HepG2 (cell line): ENCODE data around the gene BAZ1B. TPM values are rescaled to one million over a fixed set of nuclear protein-coding genes. Genes with fewer than 3 reads are reported as not detected.

Source experiments
- ELF3 ChIP-seq: IDR thresholded peaks from 2 replicates; pipeline ENCODE4 v1.6.1; 2016; ENCODE audit warnings: missing genetic modification reagents, missing compliant biosample characterization
- GTF3A ChIP-seq: sonication (generic); formaldehyde crosslinking; conservative IDR thresholded peaks from 2 replicates; pipeline ENCODE4 v1.4.0; 2020; ENCODE audit warnings: mild to moderate bottlenecking, missing genetic modification reagents
- MAFK ChIP-seq, 2 experiments: IDR thresholded peaks in 1 of 2; conservative IDR thresholded peaks in 1 of 2; 2 replicates each; pipeline ENCODE4 v1.6.1; 2011; ENCODE audit warnings: improper control_type of control experiment in 2 of 2, low read length in 2 of 2
- MED1 ChIP-seq: sonication (generic); formaldehyde crosslinking; IDR thresholded peaks from 2 replicates; pipeline ENCODE4 v1.4.0; 2020; ENCODE audit warnings: missing genetic modification reagents
- MTA3 ChIP-seq: sonication (generic); formaldehyde crosslinking; IDR thresholded peaks from 2 replicates; pipeline ENCODE4 v1.4.0; 2020; ENCODE audit warnings: missing genetic modification reagents
- NFKB2 ChIP-seq: sonication (generic); formaldehyde crosslinking; IDR thresholded peaks from 2 replicates; pipeline ENCODE4 v1.4.0; 2020; ENCODE audit warnings: missing genetic modification reagents, borderline replicate concordance
- PITX1 ChIP-seq: sonication (generic); formaldehyde crosslinking; IDR thresholded peaks from 2 replicates; pipeline ENCODE4 v1.5.1; 2020; ENCODE audit warnings: mild to moderate bottlenecking, missing genetic modification reagents
- RNF2 ChIP-seq: fragments of 450-650 bp; conservative IDR thresholded peaks from 2 replicates; pipeline ENCODE4 v1.6.1; 2016; ENCODE audit warnings: low read depth
- SRF ChIP-seq: IDR thresholded peaks from 2 replicates; pipeline ENCODE4 v1.6.1; 2011; ENCODE audit warnings: mild to moderate bottlenecking, low read depth, low read length, moderate library complexity
- SRSF4 ChIP-seq: fragments of 200-400 bp; formaldehyde crosslinking; IDR thresholded peaks from one replicate; pipeline ENCODE4 v1.6.1; 2018; ENCODE audit warnings: mild to moderate bottlenecking, low read depth, low read length, moderate library complexity; ENCODE audit not compliant: poor library complexity, severe bottlenecking
- TBL1XR1 ChIP-seq: fragments of 150-350 bp; IDR thresholded peaks from 2 replicates; pipeline ENCODE4 v1.6.1; 2014; ENCODE audit warnings: borderline replicate concordance, low read length; ENCODE audit not compliant: partially characterized antibody
- ZMAT3 ChIP-seq: sonication (generic); formaldehyde crosslinking; conservative IDR thresholded peaks from 2 replicates; pipeline ENCODE4 v1.7.0; 2021; ENCODE audit warnings: missing genetic modification reagents
- ZNF121 ChIP-seq: sonication (generic); formaldehyde crosslinking; IDR thresholded peaks from 2 replicates; pipeline ENCODE4 v1.5.0; 2020; ENCODE audit warnings: mild to moderate bottlenecking, missing genetic modification reagents
- ZNF124 ChIP-seq: sonication (generic); formaldehyde crosslinking; IDR thresholded peaks from 2 replicates; pipeline ENCODE4 v1.4.0; 2020; ENCODE audit warnings: missing genetic modification reagents
- ZNF547 ChIP-seq: sonication (generic); formaldehyde crosslinking; IDR thresholded peaks from 2 replicates; pipeline ENCODE4 v1.5.1; 2020; ENCODE audit warnings: mild to moderate bottlenecking, missing genetic modification reagents
- ZNF607 ChIP-seq: sonication (generic); formaldehyde crosslinking; IDR thresholded peaks from 2 replicates; pipeline ENCODE4 v1.5.1; 2020; ENCODE audit warnings: missing genetic modification reagents, mild to moderate bottlenecking, borderline replicate concordance
- ZSCAN12 ChIP-seq: sonication (generic); formaldehyde crosslinking; IDR thresholded peaks from 2 replicates; pipeline ENCODE4 v1.9.0; 2021; ENCODE audit warnings: mild to moderate bottlenecking, missing genetic modification reagents
- polyA plus RNA-seq, 8 experiments: library from polyadenylated mRNA; depleted of rRNA in 3 of 8; stranded (reverse) in 7 of 8; unstranded in 1 of 8; fragments of >200 nt; fragmentation: Illumina TruSeq in 4 of 8; extraction: Trizol in 4 of 8; gene quantifications; 2 replicates each; pipeline versions ENCODE4 v1.2.1 to v1.2.3, GENCODE V29; 2011 to 2016; ENCODE audit warnings: low read depth in 4 of 8, missing spikeins in 1 of 8, mixed read lengths in 1 of 8; ENCODE audit not compliant: insufficient read depth in 1 of 8
- total RNA-seq, 5 experiments: library from RNA; depleted of rRNA; stranded (reverse); fragments of >200 nt; fragmentation: Illumina TruSeq; extraction: Trizol; gene quantifications; 2 replicates each; pipeline ENCODE4 v1.2.3, GENCODE V29; 2016; ENCODE audit warnings: low read depth in 1 of 5
- TF ChIP-seq, protein P1 (sequence below), 2 experiments: fragments of 450-650 bp in 1 of 2; sonication (generic) in 1 of 2; formaldehyde crosslinking in 1 of 2; IDR thresholded peaks; 2 replicates each; pipeline versions ENCODE4 v1.6.1 to v1.8.0; 2016 to 2022; ENCODE audit warnings: antibody characterized with exemption in 1 of 2, mild to moderate bottlenecking in 1 of 2, missing genetic modification reagents in 1 of 2
- TF ChIP-seq, protein P2 (sequence below): sonication (generic); formaldehyde crosslinking; conservative IDR thresholded peaks from 2 replicates; pipeline ENCODE4 v1.8.1; 2023; ENCODE audit warnings: missing genetic modification reagents

The BAZ1B gene
- total and polyA plus RNA-seq, 2 of the 13 experiments (the other 11 are each of a cell fraction or from before 2014, with no cell fraction given), result 18.6 to 69.4 TPM

- TF ChIP-seq, protein P1, sequence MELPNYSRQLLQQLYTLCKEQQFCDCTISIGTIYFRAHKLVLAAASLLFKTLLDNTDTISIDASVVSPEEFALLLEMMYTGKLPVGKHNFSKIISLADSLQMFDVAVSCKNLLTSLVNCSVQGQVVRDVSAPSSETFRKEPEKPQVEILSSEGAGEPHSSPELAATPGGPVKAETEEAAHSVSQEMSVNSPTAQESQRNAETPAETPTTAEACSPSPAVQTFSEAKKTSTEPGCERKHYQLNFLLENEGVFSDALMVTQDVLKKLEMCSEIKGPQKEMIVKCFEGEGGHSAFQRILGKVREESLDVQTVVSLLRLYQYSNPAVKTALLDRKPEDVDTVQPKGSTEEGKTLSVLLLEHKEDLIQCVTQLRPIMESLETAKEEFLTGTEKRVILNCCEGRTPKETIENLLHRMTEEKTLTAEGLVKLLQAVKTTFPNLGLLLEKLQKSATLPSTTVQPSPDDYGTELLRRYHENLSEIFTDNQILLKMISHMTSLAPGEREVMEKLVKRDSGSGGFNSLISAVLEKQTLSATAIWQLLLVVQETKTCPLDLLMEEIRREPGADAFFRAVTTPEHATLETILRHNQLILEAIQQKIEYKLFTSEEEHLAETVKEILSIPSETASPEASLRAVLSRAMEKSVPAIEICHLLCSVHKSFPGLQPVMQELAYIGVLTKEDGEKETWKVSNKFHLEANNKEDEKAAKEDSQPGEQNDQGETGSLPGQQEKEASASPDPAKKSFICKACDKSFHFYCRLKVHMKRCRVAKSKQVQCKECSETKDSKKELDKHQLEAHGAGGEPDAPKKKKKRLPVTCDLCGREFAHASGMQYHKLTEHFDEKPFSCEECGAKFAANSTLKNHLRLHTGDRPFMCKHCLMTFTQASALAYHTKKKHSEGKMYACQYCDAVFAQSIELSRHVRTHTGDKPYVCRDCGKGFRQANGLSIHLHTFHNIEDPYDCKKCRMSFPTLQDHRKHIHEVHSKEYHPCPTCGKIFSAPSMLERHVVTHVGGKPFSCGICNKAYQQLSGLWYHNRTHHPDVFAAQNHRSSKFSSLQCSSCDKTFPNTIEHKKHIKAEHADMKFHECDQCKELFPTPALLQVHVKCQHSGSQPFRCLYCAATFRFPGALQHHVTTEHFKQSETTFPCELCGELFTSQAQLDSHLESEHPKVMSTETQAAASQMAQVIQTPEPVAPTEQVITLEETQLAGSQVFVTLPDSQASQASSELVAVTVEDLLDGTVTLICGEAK (IDR thresholded peaks at IDR 0.05), result no peak
- TF ChIP-seq, protein P1 (CRISPR knock-in tag; IDR thresholded peaks at IDR 0.05), result peak; percentile 29; the same call in 1 of the 2 replicates
- TF ChIP-seq ZNF121 (CRISPR knock-in tag) (no peak), MAFK (conservative IDR thresholded peaks at IDR 0.05 in 1 of 2, IDR thresholded peaks at IDR 0.05 in 1 of 2; ENCODE audit: low read length in 2 of 2) (no peak), SRSF4 (no peak), MED1 (CRISPR knock-in tag) (peak; percentile 69), GTF3A (CRISPR knock-in tag) (no peak), ZSCAN12 (no peak), ELF3 (CRISPR knock-in tag) (peak; percentile 62), SRF (0 out of 2 replicates have a peak, but pooled peaks have one; percentile 21), NFKB2 (CRISPR knock-in tag) (peak; percentile 88; the same call in 1 of the 2 replicates), MTA3 (CRISPR knock-in tag) (no peak), ZNF124 (CRISPR knock-in tag) (0 out of 2 replicates have a peak, but pooled peaks have one; percentile 57), RNF2 (peak; percentile 70; the same call in 1 of the 2 replicates), PITX1 (peak; percentile 76; the same call in 1 of the 2 replicates), ZMAT3 (CRISPR knock-in tag) (0 out of 2 replicates have a peak, but pooled peaks have one; percentile 36), ZNF547 (peak; percentile 75; the same call in 1 of the 2 replicates), ZNF607 (CRISPR knock-in tag) (no peak; the same call in 1 of the 2 replicates), TBL1XR1 (no peak)
- TF ChIP-seq, protein P2, sequence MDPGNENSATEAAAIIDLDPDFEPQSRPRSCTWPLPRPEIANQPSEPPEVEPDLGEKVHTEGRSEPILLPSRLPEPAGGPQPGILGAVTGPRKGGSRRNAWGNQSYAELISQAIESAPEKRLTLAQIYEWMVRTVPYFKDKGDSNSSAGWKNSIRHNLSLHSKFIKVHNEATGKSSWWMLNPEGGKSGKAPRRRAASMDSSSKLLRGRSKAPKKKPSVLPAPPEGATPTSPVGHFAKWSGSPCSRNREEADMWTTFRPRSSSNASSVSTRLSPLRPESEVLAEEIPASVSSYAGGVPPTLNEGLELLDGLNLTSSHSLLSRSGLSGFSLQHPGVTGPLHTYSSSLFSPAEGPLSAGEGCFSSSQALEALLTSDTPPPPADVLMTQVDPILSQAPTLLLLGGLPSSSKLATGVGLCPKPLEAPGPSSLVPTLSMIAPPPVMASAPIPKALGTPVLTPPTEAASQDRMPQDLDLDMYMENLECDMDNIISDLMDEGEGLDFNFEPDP (CRISPR knock-in tag), result 0 out of 2 replicates have a peak, but pooled peaks have one; percentile 81
These were observed at the start of gene BAZ1B (continued) for GRCh38 chr7:73522105-73522872.
